GM19438 (cell line): ENCODE measurements around the gene SCAMP4.
"Not testable (repeated sequence)": the region's sequence is repeated elsewhere in the genome, so short reads cannot be mapped to it uniquely, and the experiment has no call there.

Source experiments
- ATAC-seq: cut with Tn5 transposase; IDR thresholded peaks from one replicate; pipeline ENCODE4 v1.9.1; 2021; ENCODE audit warnings: low read depth; ENCODE audit not compliant: unreplicated experiment

Gene SCAMP4

DNA sequence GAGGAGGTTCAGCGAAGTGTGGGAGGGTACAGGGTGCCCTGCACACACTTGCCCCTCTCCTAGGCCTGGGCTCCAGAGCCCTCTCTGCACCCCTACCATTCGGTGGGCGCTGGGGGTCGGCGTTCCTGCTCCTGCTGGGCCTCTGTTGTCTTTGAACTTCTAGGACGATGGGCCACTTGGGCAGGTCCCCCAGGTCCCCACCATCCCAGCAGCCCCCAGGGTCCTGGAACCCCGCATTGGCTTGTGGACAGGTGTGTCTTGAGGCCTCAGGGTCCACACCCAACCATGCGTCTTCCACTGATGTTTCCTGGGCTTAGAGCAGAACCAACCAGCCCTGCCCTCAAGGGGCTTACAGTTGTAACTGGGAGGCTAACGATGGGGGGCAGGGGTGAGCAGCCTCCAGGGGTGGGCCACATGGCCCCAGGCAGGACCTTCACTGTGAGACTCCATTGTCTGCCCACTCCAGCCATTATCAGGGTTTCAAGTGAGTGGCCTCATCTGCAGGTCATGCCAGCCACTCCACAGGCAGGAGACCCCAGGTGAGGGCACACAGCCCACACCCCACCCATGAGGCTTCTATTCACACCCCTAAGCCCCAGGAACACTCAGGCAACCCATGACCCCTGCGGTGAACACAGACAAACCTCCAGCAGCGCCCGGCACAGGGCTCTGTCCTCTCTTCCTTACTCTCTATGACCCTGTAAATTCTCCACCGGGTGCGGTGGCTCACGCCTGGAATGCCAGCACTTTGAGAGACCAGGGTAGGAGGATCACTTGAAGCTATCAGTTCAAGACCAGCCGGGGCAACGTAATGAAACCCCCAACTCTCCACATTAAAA lies 39.8 kb upstream of the SCAMP4 start:
- ATAC-seq = no peak

DNA sequence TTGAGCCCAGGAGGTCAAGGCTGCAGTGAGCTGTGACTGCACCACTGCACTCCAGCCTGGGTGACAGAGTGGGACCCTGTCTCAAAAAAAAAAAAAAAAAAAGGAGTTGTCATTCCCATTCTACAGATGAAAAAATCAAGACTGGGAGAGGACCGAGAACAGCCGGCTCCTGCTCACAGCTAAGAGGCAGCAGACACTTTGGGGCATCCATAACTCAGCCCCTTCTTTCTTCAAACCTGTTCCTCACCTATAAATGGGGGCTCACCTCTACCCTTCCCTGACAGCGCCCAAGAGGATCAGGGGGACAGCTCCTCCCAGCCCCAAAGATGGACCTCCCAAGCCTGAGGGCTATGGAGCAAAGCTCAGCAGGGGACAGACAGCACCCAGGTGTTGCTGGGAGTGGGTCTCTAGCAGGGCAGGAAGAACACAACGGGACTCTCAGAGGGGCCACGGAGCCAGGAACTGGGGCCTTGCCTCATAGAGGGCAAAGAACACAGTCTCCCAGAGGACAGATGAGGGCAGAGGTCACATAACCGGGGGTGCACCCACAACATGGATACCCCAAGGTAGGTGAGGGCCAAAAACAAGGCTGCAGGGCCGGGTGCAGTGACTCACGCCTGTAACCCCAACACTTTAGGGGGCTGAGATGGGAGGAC lies 38.4 kb upstream of the SCAMP4 start:
- ATAC-seq = no peak

DNA sequence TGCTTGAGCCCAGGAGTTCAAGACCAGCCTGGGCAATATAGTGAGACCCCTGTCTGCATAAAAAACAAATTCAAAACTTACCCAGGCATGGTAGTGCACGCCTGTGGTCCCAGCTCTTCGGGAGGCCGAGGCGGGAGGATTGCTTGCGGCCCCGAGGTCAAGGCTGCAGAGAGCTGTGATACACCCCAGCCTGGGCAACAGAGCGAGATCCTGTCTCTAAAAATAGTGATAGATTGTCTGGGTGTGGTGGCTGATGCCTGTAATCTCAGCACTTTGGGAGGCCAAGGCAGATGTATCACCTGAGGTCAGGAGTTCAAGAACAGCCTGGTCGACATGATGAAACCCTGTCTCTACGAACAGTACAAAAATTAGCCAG lies 37.9 kb upstream of the SCAMP4 start:
- no peak for ATAC-seq

DNA sequence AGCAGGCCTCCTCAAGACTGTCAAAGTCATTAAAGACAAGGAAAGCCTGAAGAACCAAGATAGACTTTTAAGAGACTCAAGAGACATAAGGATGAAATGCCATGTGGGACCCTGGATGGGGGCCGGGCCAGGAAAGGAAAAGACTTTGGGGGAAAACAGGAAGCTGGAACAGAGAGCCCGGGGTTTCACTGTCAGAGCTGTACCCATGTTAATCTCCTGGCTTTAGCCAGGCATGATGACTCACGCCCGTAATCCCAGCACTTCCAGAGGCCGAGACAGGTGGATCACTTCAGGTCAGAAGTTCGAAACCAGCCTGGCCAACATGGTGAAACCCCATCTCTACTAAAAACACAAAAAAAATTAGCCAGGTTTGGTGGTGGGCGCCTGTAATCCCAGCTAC lies 36.2 kb upstream of the SCAMP4 start:
- no peak for ATAC-seq

DNA sequence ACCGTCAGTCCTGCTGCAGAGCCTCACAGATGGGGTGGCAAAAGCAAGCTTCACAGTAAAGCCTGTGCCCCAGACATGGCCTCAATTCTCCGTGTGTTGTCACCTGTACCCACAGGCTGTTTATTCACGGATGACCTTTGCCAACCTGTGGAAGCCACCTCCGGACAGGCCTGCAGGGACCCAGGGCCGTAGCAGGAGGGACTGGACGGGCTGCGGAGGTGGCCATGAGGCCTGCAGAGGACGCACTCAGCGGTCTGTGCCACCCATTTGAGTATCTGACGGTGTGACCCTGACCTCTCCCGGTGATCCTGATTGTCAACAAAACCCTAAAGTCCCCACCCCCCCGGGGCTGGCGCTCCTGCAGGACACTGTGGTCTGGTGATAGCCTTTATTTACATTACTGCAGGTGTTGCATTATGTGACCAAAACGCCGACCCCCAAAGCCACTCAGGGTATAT lies 34.0 kb upstream of the SCAMP4 start:
- no peak for ATAC-seq

DNA sequence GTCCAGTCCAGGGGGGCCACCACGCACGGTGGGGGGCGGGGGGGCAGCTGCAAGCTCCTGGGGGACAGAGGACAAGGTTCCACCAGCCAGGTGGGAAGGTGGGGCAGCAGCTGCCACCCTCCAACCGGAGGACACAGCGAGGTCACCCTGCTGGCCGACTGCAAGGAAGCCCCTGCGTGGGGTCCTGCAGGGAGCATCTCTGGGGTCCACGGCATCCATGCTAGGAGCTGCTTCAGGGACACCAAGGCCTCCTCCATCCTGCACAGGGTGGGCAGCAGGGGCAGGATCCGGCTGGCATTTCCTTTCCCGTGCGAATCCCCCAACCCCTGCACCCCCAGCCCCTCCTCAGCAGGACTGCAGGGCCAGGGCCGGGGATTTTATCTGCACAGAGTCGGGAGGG lies 33.6 kb upstream of the SCAMP4 start:
- no peak for ATAC-seq

GRCh38 chr19:1872807-1873523 lies 32.2 kb upstream of the SCAMP4 start:
- no peak for ATAC-seq

- no peak for ATAC-seq
These were observed 31.4 kb upstream of the SCAMP4 start for GRCh38 chr19:1873524-1874473.

GRCh38 chr19:1874554-1875185 lies 30.5 kb upstream of the SCAMP4 start:
- ATAC-seq = no peak

GRCh38 chr19:1875265-1875645 lies 29.9 kb upstream of the SCAMP4 start:
- not testable (repeated sequence) for ATAC-seq

GRCh38 chr19:1875646-1876495 lies 29.3 kb upstream of the SCAMP4 start:
- ATAC-seq = peak; percentile 76

GRCh38 chr19:1876496-1877279 lies 28.5 kb upstream of the SCAMP4 start:
- not testable (repeated sequence) for ATAC-seq

GRCh38 chr19:1877280-1877660 lies 27.9 kb upstream of the SCAMP4 start:
- ATAC-seq = not testable (repeated sequence)

- not testable (repeated sequence) for ATAC-seq
These were observed 26.6 kb upstream of the SCAMP4 start for GRCh38 chr19:1878583-1878982.

DNA sequence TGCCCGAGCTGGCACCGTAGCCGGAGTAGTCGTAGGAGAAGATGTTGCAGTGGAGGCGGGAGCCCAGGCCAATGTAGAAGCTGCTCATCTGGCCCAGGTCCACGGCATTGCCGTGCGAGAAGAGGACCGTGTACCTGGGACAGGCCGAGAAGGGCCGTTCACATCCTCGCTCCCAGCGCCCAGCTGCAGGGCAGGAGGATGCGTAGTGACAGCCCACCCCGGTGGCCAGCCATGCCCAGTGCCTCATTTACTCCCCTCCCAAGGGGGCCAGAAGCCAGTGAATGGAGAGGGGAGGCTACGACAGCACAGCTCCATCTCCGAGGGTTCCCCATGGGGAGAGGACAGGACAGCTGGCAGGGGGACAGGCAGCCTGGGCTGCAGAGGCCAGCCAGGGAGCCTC lies 25.2 kb upstream of the SCAMP4 start:
- not testable (repeated sequence) for ATAC-seq

DNA sequence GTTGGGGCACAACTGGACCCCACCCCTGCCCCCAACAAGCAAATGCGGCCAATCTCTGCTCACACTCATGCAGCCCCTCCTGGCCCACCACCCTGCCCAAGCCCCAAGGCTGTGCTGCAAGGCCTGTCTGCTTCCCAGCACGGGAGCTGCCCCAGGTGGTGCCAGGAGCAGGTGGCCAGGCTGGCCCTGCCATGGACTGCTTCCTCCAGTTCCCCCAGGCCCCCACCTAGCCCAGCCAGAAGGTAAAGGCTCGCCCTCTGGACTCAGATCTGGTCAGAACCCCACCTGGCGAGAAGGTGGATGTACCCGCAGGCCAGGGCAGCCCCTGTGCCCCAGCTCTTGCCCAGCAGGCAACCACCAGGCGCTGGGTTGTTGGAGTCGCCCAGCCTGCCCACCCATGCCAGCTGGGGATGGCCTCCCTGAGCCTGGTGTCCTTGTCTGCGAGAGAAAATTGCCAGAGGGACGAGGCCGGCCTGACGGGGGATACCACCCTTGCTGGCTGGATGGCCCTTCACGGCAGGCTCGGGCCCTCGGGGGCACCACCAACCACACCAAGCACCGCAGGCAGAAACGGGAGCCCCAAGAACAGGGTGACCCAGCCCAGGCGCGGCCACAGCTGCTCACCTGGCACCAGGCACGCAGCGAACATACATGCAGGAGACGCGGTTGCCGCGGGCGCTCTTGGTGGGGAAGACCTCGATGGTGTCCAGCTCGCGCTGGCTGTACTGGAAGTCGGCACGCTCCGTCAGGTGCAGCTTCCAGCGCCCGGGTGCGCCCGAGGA lies 24.4 kb upstream of the SCAMP4 start:
- ATAC-seq = no peak

DNA sequence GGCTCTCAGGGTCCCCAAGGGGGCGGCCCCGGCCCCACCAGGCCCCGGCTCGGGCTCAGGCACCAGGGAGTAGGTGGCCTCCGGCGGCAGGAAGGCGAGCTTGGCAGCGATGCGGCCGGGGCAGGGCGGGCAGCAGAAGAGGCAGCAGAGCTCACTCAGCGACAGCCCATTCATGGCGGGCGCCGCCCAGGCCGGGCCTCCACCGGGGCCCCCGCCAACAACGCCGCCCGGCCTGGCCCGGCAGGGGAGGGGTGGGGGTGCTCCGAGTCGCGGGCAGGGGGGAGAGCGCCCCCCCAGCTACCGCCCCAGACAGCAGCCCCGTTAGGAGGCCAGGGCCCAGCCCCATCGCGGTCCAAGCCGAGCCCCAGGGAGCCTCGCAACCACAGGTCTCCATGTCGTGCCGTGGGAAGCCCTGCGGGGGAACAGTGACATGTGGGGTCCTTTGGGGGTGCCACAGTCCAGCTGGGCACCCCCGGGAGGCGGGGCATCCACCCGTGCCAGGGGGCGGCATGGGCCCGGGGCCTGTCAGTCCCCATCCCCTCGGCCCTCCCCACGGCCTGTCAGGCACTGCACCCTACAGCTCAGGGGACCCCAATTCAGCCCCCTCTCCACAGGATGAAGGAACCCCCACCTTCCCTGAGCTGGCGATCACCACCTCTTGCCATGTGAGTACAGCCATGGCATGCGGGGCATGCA lies 23.7 kb upstream of the SCAMP4 start:
- not testable (repeated sequence) for ATAC-seq
